ENCODE measurements around the gene RUNDC3A. TPM values are rescaled to one million over a fixed set of nuclear protein-coding genes. Genes with fewer than 3 reads are reported as not detected.

The RUNDC3A gene
- total and polyA plus RNA-seq, 7 donors = 0.09 to 0.39 (median 0.16) TPM; not detected in 3

DNA sequence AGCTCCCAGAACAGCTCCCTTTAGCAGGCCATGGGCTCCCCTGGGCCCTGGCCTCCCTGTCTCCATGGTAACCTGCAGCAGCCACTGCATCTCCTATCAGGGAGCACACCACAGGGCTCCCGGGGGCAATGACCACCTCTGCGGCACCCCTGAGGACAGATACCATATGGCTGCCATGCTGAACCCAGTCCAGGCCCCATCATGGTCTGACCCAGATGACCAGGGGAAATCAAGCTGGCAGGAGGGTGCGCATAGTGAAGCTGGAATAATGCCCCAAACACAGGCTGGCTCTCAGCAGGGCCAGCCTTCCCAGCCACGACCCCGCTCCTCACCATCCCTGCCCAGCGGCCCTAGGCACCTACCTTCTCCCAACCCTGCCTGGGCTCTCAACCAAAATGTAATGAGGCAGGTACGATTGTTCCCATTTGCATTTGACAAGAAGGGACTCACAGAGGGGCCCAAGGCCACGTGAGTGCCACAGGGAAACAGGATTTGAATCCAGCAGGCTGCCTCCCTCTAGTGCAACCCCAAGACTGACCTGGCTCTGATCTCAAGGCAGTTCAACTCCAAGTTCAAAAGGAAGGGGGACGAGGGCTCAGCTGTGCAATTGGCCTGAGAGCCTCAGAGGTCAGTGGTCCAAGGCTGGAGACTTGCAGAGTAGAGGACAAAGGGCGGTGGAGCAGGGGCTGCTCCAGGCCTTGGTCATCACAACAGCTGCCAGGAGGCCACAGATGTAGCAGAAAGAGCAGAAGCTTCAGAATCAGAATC, 2.4 kb downstream of the RUNDC3A start:
- Histone ChIP-seq H3K9me3 (no peaks in the 10 kb centered on the region), H3K4me3 (no peak overlapping the region), H3K27me3 (ENCODE audit: insufficient read depth in 3 of 3, low read length in 2 of 3) (peaks cover 0 to 47% (median 14%) of the 10 kb centered on the region in 3 donors), H3K36me3 (ENCODE audit: insufficient read depth in 1 of 2, low read depth in 1 of 2) (no peaks in the 10 kb centered on the region), H3K27ac (no peak overlapping the region), H3K4me1 (peaks cover 3% of the 10 kb centered on the region)
- TF ChIP-seq, protein P1, sequence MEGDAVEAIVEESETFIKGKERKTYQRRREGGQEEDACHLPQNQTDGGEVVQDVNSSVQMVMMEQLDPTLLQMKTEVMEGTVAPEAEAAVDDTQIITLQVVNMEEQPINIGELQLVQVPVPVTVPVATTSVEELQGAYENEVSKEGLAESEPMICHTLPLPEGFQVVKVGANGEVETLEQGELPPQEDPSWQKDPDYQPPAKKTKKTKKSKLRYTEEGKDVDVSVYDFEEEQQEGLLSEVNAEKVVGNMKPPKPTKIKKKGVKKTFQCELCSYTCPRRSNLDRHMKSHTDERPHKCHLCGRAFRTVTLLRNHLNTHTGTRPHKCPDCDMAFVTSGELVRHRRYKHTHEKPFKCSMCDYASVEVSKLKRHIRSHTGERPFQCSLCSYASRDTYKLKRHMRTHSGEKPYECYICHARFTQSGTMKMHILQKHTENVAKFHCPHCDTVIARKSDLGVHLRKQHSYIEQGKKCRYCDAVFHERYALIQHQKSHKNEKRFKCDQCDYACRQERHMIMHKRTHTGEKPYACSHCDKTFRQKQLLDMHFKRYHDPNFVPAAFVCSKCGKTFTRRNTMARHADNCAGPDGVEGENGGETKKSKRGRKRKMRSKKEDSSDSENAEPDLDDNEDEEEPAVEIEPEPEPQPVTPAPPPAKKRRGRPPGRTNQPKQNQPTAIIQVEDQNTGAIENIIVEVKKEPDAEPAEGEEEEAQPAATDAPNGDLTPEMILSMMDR (IDR thresholded peaks at IDR 0.05) = no peak
- intact Hi-C loops (cut with DNase I) = no loop called here
- 65 to 75% (median 71%) methylated on average over 10 of the region's 10 CpGs for WGBS, 3 donors
- DNase-seq (no peak), ATAC-seq (no peak)

DNA sequence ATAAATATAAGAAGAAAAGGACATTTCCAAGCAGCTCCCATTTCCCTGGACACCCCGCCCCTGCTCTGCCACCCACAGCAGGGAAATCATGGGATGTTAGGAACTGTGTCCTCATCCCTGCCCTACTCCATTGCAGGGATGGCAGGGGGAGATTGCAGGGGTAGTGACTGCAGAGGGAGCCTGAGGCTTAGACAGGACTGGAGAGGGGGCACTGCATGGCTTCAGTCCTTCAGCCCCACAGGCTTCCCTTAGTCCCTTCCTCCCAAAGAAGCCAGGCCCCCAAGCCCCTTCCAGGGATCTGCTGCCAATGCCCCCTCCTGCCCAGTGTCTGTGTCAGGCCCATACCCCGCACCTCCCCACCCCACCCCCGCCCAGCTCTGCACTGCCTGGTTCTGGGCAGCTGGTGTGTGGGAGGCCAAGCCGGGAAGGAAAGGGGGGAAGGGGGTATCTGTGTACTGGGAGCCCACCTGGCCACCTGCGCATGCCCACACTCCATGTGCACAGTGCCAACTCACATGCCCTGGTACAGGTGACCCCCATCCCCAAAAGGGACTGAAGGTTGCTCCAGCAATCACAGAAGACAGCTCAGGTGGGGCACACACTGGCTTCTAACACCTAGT, 3.3 kb downstream of the RUNDC3A start:
- Histone ChIP-seq H3K36me3 (ENCODE audit: insufficient read depth in 1 of 2, low read depth in 1 of 2) (no peaks in the 10 kb centered on the region), H3K4me1 (peaks cover 3% of the 10 kb centered on the region), H3K27ac (no peak overlapping the region), H3K27me3 (ENCODE audit: insufficient read depth in 3 of 3, low read length in 2 of 3) (peaks cover 0 to 49% (median 18%) of the 10 kb centered on the region in 3 donors), H3K9me3 (no peaks in the 10 kb centered on the region), H3K4me3 (no peak overlapping the region)
- DNase-seq (no peak), ATAC-seq (no peak)
- intact Hi-C loops (cut with DNase I) = no loop called here
- WGBS, 3 donors = 64 to 78% (median 72%) methylated on average over 3 to 5 of the region's 5 CpGs
- TF ChIP-seq, protein P1 (IDR thresholded peaks at IDR 0.05) = no peak

DNA sequence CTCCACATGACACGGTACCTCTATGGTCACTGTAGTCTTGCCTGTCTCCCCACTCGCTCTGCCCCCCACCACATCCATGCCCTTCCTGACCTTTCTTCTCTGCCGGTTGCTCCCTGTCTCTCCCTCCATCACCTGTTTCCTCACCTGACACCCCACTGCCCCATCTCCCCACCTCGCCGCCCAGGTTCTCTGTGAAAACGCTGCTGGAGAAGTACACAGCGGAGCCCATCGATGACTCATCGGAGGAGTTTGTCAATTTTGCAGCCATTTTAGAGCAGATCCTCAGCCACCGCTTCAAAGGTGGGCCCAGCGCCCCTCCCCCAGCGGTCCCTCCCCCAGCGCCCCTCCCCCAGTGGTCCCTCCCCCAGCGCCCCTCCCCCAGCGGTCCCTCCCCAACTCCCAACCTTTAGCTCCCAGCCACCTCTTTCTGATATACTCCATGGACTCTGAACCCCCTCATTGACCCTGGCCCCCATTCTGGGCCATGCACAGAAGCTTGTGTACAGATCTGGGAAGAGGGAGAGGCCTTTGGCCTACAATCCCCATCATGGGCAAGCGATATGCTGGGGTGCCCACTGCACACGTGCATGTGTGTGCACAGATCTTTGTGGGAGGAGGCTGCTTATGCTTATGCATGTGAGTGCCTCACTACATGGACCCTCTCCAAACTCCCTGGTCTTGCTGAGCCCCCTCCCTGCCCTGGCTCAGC, 4.1 kb downstream of the RUNDC3A start:
- ATAC-seq (no peak), DNase-seq (no peak)
- Histone ChIP-seq H3K27me3 (ENCODE audit: insufficient read depth in 3 of 3, low read length in 2 of 3) (peaks cover 0 to 48% (median 20%) of the 10 kb centered on the region in 3 donors), H3K4me3 (no peak overlapping the region), H3K27ac (no peak overlapping the region), H3K36me3 (ENCODE audit: insufficient read depth in 1 of 2, low read depth in 1 of 2) (no peaks in the 10 kb centered on the region), H3K4me1 (peaks cover 3% of the 10 kb centered on the region), H3K9me3 (no peaks in the 10 kb centered on the region)
- intact Hi-C loops (cut with DNase I) = no loop called here
- TF ChIP-seq, protein P1 (IDR thresholded peaks at IDR 0.05) = no peak
- 62 to 67% (median 63%) methylated on average over 15 to 17 of the region's 17 CpGs for WGBS, 3 donors

DNA sequence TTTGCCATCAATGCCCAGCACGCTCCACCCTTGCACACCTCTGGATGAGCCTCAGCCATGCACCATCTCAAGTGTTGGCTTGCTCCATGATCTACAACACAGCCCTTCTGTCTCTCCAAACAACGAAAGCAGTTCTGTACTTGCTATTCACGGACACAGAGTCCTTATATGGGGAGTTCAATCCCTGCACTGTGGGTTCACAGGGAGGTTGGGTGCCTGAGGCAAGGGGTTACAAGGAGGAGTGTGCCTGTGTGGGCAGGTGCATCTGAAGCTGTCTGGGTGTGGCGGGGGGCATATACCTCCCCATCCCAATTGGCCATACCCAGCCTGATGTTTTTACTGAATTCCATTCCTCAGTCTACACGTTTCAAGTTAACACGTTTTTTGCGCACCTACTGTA, 5.6 kb downstream of the RUNDC3A start:
- DNase-seq (no peak), ATAC-seq (no peak)
- H3K4me1 ChIP-seq = no peaks in the 10 kb centered on the region
- intact Hi-C loops (cut with DNase I) = no loop called here
- no peak overlapping the region for H3K27ac ChIP-seq
- no peaks in the 10 kb centered on the region for H3K9me3 ChIP-seq
- WGBS, 3 donors = 69 to 83% (median 73%) methylated on average over 7 of the region's 7 CpGs
- peaks cover 0 to under 1% of the 10 kb centered on the region in 2 donors for H3K36me3 ChIP-seq (ENCODE audit: insufficient read depth in 1 of 2, low read depth in 1 of 2)
- H3K4me3 ChIP-seq = no peak overlapping the region
- H3K27me3 ChIP-seq (ENCODE audit: insufficient read depth in 3 of 3, low read length in 2 of 3) = peaks cover 0 to 52% (median 24%) of the 10 kb centered on the region in 3 donors
- TF ChIP-seq, protein P1 (IDR thresholded peaks at IDR 0.05) = no peak

Data from psoas muscle (tissue), 8 donors.